Vagina (tissue), 2 donors: ENCODE data around the gene MFN1. TPM values are rescaled to one million over a fixed set of nuclear protein-coding genes. Genes with fewer than 3 reads are reported as not detected.

Experiments used
- DNase-seq, 2 donors: peaks; one replicate each; pipeline ENCODE4 v3.0.0-alpha.2; 2017; ENCODE audit errors: extremely low spot score in 2 of 2
- H3K27ac ChIP-seq: fragments of 200-600 bp; sonication (generic); one replicate; pipeline ENCODE4 v1.5.1; 2019
- H3K27me3 ChIP-seq: fragments of 200-600 bp; sonication (generic); one replicate; pipeline ENCODE4 v1.5.1; 2019
- H3K36me3 ChIP-seq, 2 donors: fragments of 200-600 bp; sonication (generic); one replicate each; pipeline ENCODE4 v1.5.1; 2017 to 2019
- H3K4me1 ChIP-seq: fragments of 200-600 bp; sonication (generic); one replicate; pipeline ENCODE4 v1.5.1; 2019
- H3K4me3 ChIP-seq, 2 donors: fragments of 200-600 bp; sonication (generic); 1 replicate in 1 of 2; 2 replicates in 1 of 2; pipeline ENCODE4 v1.5.1; 2016 to 2019
- H3K9me3 ChIP-seq: fragments of 200-600 bp; sonication (generic); one replicate; pipeline ENCODE4 v1.5.1; 2019
- CTCF ChIP-seq, 3 experiments: fragments of 450-650 bp in 2 of 3; fragments of 200-600 bp in 1 of 3; sonication (generic) in 1 of 3; IDR thresholded peaks; one replicate each; pipeline ENCODE4 v1.5.1; 2017 to 2019; ENCODE audit warnings: antibody characterized with exemption in 3 of 3, mild to moderate bottlenecking in 2 of 3, moderate library complexity in 2 of 3
- POLR2A ChIP-seq, 2 donors: fragments of 450-650 bp; IDR thresholded peaks; one replicate each; pipeline ENCODE4 v1.6.1; 2017; ENCODE audit warnings: antibody characterized with exemption in 2 of 2, mild to moderate bottlenecking in 2 of 2, moderate library complexity in 2 of 2
- POLR2AphosphoS5 ChIP-seq, 2 donors: sonication (generic); formaldehyde crosslinking; IDR thresholded peaks; one replicate each; pipeline ENCODE4 v1.9.0; 2017; ENCODE audit warnings: antibody characterized with exemption in 2 of 2, mild to moderate bottlenecking in 2 of 2, low read depth in 1 of 2; ENCODE audit not compliant: insufficient read depth in 1 of 2
- intact Hi-C: fragments of 100-400 bp; cut with DNase I; formaldehyde crosslinking; loops from one replicate; pipeline ENCODE4 v1.15.1; 2023
- total RNA-seq: library from RNA; depleted of rRNA; stranded (reverse); fragments of >200 nt; gene quantifications from one replicate; pipeline ENCODE4 v1.2.3, GENCODE V29; 2016

Gene MFN1
- total RNA-seq, 1 donor from 2014 or later = 33.1 TPM

GRCh38 chr3:179421500-179421899 lies 74.0 kb downstream of the MFN1 start:
- TF ChIP-seq POLR2AphosphoS5 (IDR thresholded peaks at IDR 0.05; ENCODE audit: insufficient read depth in 1 of 2, low read depth in 1 of 2) = no peak
- TF ChIP-seq POLR2A (IDR thresholded peaks at IDR 0.05) = no peak
- peak in 1 of 3 experiments; percentile 9 for TF ChIP-seq CTCF (IDR thresholded peaks at IDR 0.05)
- H3K36me3 ChIP-seq = peaks cover 0 to 29% of the 10 kb centered on the region in 2 donors
- intact Hi-C loops = loop anchor here (10.0 kb wide), 1 partner anchor 143 kb away; the partner anchor contains the start of gene ACTL6A
- no peak for DNase-seq
- H3K4me1 ChIP-seq = no peaks in the 10 kb centered on the region
- H3K27me3 ChIP-seq = no peaks in the 10 kb centered on the region
- no peak overlapping the region for H3K4me3 ChIP-seq
- no peaks in the 10 kb centered on the region for H3K9me3 ChIP-seq
- no peak overlapping the region for H3K27ac ChIP-seq

GRCh38 chr3:179425075-179425474 lies 77.6 kb downstream of the MFN1 start:
- no peak overlapping the region for H3K4me3 ChIP-seq
- no peaks in the 10 kb centered on the region for H3K9me3 ChIP-seq
- DNase-seq = no peak
- H3K36me3 ChIP-seq = peaks cover 0 to 18% of the 10 kb centered on the region in 2 donors
- H3K27me3 ChIP-seq = no peaks in the 10 kb centered on the region
- TF ChIP-seq POLR2AphosphoS5 (IDR thresholded peaks at IDR 0.05; ENCODE audit: insufficient read depth in 1 of 2, low read depth in 1 of 2) (no peak), CTCF (IDR thresholded peaks at IDR 0.05) (no peak), POLR2A (IDR thresholded peaks at IDR 0.05) (no peak)
- intact Hi-C loops = loop anchor here (10.0 kb wide), 1 partner anchor 140 kb away; the partner anchor contains the start of gene ACTL6A
- H3K4me1 ChIP-seq = no peaks in the 10 kb centered on the region
- no peak overlapping the region for H3K27ac ChIP-seq

GRCh38 chr3:179428876-179429548 lies 81.5 kb downstream of the MFN1 start:
- peaks cover 23% of the 10 kb centered on the region for H3K4me1 ChIP-seq

GRCh38 chr3:179430277-179430870 lies 82.9 kb downstream of the MFN1 start:
- intact Hi-C loops = no loop called here
- Histone ChIP-seq H3K4me3 (no peak overlapping the region), H3K4me1 (peaks cover 23% of the 10 kb centered on the region), H3K27me3 (no peaks in the 10 kb centered on the region), H3K9me3 (no peaks in the 10 kb centered on the region), H3K27ac (no peak overlapping the region), H3K36me3 (peaks cover 0 to under 1% of the 10 kb centered on the region in 2 donors)
- TF ChIP-seq POLR2AphosphoS5 (IDR thresholded peaks at IDR 0.05; ENCODE audit: insufficient read depth in 1 of 2, low read depth in 1 of 2) (no peak), POLR2A (IDR thresholded peaks at IDR 0.05) (no peak), CTCF (IDR thresholded peaks at IDR 0.05) (no peak)
- no peak for DNase-seq

More at GRCh38 chr3:179428876-179429548, 81.5 kb downstream of the MFN1 start:
- Histone ChIP-seq H3K27me3 (no peaks in the 10 kb centered on the region), H3K36me3 (peaks cover 0 to 10% of the 10 kb centered on the region in 2 donors), H3K9me3 (no peaks in the 10 kb centered on the region), H3K4me3 (no peak overlapping the region), H3K27ac (no peak overlapping the region)
- intact Hi-C loops = loop anchor here (10.0 kb wide), 1 partner anchor 136 kb away; the partner anchor contains the start of gene ACTL6A
- DNase-seq = no peak
- TF ChIP-seq POLR2A (IDR thresholded peaks at IDR 0.05) (no peak), POLR2AphosphoS5 (IDR thresholded peaks at IDR 0.05; ENCODE audit: insufficient read depth in 1 of 2, low read depth in 1 of 2) (no peak), CTCF (IDR thresholded peaks at IDR 0.05) (no peak)

GRCh38 chr3:179432021-179432420 lies 84.5 kb downstream of the MFN1 start:
- no peaks in the 10 kb centered on the region for H3K36me3 ChIP-seq
- H3K4me1 ChIP-seq = peaks cover 23% of the 10 kb centered on the region
- intact Hi-C loops = no loop called here
- no peaks in the 10 kb centered on the region for H3K27me3 ChIP-seq
- H3K27ac ChIP-seq = no peak overlapping the region
- no peak overlapping the region for H3K4me3 ChIP-seq
- DNase-seq = no peak
- no peaks in the 10 kb centered on the region for H3K9me3 ChIP-seq
- no peak for TF ChIP-seq POLR2AphosphoS5 (IDR thresholded peaks at IDR 0.05; ENCODE audit: insufficient read depth in 1 of 2, low read depth in 1 of 2)
- no peak for TF ChIP-seq POLR2A (IDR thresholded peaks at IDR 0.05)
- TF ChIP-seq CTCF (IDR thresholded peaks at IDR 0.05) = no peak
